ENCODE results near the gene SARDH.

DNA sequence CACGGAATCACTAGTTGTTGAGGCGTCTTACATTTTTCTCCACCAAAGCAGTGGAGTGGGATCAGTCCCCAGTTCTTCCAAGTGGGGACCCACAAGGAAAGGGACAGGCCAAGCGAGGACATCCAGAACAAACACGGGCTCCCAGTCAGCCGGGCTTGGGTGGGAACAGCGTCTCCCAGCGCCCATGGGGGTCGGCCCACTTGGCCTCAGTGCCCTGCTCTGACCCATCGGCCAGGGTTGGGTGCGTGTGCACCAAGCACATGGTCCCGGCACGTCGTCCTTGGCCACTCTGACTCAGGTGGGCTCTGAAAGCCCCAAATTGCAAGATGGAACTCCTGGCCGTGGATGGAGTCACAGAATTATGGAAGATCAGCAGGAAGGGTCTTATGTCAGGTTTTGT, 64.1 kb downstream of the SARDH start:
- TF ChIP-seq GATA2 (IDR thresholded peaks at IDR 0.05; ENCODE audit: insufficient read depth, insufficient read length, low read depth, low read length) (no peak), POLR2A (IDR thresholded peaks at IDR 0.05; ENCODE audit: low read depth, low read length) (no peak), EZH2 (IDR thresholded peaks at IDR 0.05; ENCODE audit: borderline replicate concordance, low read depth, low read length, severe bottlenecking) (no peak), JUN (IDR thresholded peaks at IDR 0.05; ENCODE audit: borderline replicate concordance, insufficient read depth, insufficient read length, low read depth) (no peak)
- TF ChIP-seq, protein P1, sequence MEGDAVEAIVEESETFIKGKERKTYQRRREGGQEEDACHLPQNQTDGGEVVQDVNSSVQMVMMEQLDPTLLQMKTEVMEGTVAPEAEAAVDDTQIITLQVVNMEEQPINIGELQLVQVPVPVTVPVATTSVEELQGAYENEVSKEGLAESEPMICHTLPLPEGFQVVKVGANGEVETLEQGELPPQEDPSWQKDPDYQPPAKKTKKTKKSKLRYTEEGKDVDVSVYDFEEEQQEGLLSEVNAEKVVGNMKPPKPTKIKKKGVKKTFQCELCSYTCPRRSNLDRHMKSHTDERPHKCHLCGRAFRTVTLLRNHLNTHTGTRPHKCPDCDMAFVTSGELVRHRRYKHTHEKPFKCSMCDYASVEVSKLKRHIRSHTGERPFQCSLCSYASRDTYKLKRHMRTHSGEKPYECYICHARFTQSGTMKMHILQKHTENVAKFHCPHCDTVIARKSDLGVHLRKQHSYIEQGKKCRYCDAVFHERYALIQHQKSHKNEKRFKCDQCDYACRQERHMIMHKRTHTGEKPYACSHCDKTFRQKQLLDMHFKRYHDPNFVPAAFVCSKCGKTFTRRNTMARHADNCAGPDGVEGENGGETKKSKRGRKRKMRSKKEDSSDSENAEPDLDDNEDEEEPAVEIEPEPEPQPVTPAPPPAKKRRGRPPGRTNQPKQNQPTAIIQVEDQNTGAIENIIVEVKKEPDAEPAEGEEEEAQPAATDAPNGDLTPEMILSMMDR (IDR thresholded peaks at IDR 0.05; ENCODE audit: extremely low read depth in 1 of 2, insufficient read depth in 1 of 2, low read depth in 1 of 2, low read length in 2 of 2): no peak
- TF ChIP-seq, protein P2, sequence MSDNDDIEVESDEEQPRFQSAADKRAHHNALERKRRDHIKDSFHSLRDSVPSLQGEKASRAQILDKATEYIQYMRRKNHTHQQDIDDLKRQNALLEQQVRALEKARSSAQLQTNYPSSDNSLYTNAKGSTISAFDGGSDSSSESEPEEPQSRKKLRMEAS (IDR thresholded peaks at IDR 0.05; ENCODE audit: insufficient read depth, insufficient read length): no peak
